Activated B cell treated with CpG ODN at 0.5 μM for 24 hours (primary cell): Measurements from ENCODE around the gene MMP15. TPM values are rescaled to one million over a fixed set of nuclear protein-coding genes. Genes with fewer than 3 reads are reported as not detected.

Experiments used
- ATAC-seq: fragments of 200-7000 bp; cut with Tn5 transposase; one replicate; pipeline ENCODE4 v1.10.0; 2021; ENCODE audit warnings: low read depth, mild to moderate bottlenecking, moderate library complexity
- CTCF ChIA-PET: fragments of 350-600 bp; sonication (Branson Sonifier 250); formaldehyde crosslinking; loops from one replicate; lab custom pipeline; 2021; ENCODE audit warnings: antibody characterized with exemption; lab: Charles Lee
- POLR2A ChIA-PET: fragments of 350-600 bp; sonication (Branson Sonifier 250); formaldehyde crosslinking; loops from one replicate; lab custom pipeline; 2021; ENCODE audit warnings: antibody characterized with exemption; lab: Charles Lee
- DNase-seq: peaks from one replicate; pipeline ENCODE4 v3.0.0; 2022
- H3K27ac Mint-ChIP-seq: one replicate; pipeline ENCODE4 v1.8.0; 2020; ENCODE audit warnings: mixed read lengths
- H3K27me3 Mint-ChIP-seq: one replicate; pipeline ENCODE4 v1.8.0; 2021; ENCODE audit warnings: mixed read lengths
- H3K36me3 Mint-ChIP-seq: one replicate; pipeline ENCODE4 v1.8.0; 2021; ENCODE audit warnings: low read depth, mixed read lengths
- H3K4me1 Mint-ChIP-seq: one replicate; pipeline ENCODE4 v1.8.0; 2021; ENCODE audit warnings: mixed read lengths
- H3K4me3 Mint-ChIP-seq: one replicate; pipeline ENCODE4 v1.8.0; 2020; ENCODE audit warnings: mild to moderate bottlenecking, mixed read lengths
- H3K9me3 Mint-ChIP-seq: one replicate; pipeline ENCODE4 v1.8.0; 2020; ENCODE audit warnings: mixed read lengths
- intact Hi-C: fragments of 100-400 bp; cut with micrococcal nuclease; formaldehyde crosslinking; loops from one replicate; pipeline ENCODE4 v1.15.1; 2024
- total RNA-seq: library from RNA; stranded (reverse); gene quantifications from 2 replicates; pipeline ENCODE4 v1.2.3, GENCODE V29; 2022
- TF ChIP-seq, protein P1 (sequence below): fragments of 200-600 bp; IDR thresholded peaks from one replicate; pipeline ENCODE4 v1.8.0; 2022; ENCODE audit warnings: antibody characterized with exemption, mild to moderate bottlenecking

MMP15 gene
- total RNA-seq, 1 donor from 2014 or later: 0.60 TPM

DNA sequence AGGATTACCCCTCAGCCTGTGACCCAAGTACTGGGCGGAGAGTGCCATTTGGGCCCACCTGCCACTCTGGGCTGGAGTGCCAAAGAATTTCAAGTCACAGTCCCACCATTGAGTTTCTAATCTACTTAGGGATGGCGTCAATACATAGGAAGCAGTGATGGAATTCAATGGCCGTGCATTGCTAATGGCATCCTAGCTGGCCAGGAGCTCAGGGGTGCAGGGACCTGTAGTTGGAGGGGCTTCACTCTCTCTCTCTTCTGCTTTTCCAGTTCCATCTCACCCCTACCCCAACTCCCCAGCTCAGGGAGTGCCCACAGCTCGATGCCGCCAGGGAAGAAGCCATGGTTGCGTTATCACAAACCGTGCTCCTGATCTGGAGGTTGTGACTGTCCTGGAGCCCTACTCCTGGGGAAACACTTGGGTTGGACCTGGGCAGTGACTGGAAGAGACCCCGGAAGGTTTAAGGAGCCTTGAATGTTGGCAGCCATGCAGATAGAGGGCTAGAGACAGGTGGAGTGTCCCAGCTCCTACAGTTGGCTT, 2.4 kb downstream of the MMP15 start:
- no peak for DNase-seq
- POLR2A ChIA-PET: no interaction called here
- peaks cover 26% of the 10 kb centered on the region for H3K27me3 Mint-ChIP-seq
- no peaks in the 10 kb centered on the region for H3K9me3 Mint-ChIP-seq
- peak overlapping the region; percentile 20 for H3K4me3 Mint-ChIP-seq
- H3K27ac Mint-ChIP-seq: no peak overlapping the region
- CTCF ChIA-PET: interaction anchor here (0.8 kb wide), 1 partner anchor 94 kb away, joined by 3 read pairs; no protein-coding TSS in a partner anchor
- no peak for ATAC-seq
- TF ChIP-seq, protein P1, sequence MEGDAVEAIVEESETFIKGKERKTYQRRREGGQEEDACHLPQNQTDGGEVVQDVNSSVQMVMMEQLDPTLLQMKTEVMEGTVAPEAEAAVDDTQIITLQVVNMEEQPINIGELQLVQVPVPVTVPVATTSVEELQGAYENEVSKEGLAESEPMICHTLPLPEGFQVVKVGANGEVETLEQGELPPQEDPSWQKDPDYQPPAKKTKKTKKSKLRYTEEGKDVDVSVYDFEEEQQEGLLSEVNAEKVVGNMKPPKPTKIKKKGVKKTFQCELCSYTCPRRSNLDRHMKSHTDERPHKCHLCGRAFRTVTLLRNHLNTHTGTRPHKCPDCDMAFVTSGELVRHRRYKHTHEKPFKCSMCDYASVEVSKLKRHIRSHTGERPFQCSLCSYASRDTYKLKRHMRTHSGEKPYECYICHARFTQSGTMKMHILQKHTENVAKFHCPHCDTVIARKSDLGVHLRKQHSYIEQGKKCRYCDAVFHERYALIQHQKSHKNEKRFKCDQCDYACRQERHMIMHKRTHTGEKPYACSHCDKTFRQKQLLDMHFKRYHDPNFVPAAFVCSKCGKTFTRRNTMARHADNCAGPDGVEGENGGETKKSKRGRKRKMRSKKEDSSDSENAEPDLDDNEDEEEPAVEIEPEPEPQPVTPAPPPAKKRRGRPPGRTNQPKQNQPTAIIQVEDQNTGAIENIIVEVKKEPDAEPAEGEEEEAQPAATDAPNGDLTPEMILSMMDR: no peak
- peaks cover 7% of the 10 kb centered on the region for H3K4me1 Mint-ChIP-seq
- H3K36me3 Mint-ChIP-seq: no peaks in the 10 kb centered on the region
- intact Hi-C loops: loop anchor here (5.0 to 10.0 kb wide), 2 partner anchors 167 to 364 kb away; partner anchors contain the start of genes CSNK2A2 and GINS3

DNA sequence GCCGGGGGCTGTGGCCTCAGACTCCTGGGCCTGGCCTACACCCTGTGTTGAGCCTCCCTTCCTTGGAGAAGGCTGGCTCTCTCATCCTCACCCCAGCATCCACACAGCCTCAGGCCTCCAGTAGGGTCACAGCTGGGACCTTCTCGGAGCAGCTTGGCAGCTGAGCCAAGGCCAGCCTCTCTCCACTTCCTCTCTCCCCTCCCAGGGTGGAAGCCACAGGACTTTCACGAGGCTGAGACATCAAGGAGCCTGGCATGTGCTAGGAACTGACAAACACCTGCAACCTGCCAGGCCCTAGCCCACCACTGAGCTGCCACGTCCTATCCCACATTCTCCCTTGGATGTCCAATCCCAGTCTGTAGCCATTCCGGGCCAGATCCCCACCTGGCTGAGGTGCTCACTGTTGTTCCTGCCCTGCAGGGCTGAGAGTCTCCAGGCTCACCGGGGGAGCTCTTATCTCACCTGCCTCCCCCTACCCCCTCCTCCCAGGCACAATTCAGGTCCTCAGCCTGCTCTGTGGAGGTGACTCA, 3.1 kb downstream of the MMP15 start:
- no peaks in the 10 kb centered on the region for H3K9me3 Mint-ChIP-seq
- no peak overlapping the region for H3K4me3 Mint-ChIP-seq
- H3K4me1 Mint-ChIP-seq: peaks cover 7% of the 10 kb centered on the region
- no peak overlapping the region for H3K27ac Mint-ChIP-seq
- no peaks in the 10 kb centered on the region for H3K36me3 Mint-ChIP-seq
- H3K27me3 Mint-ChIP-seq: peaks cover 26% of the 10 kb centered on the region
- POLR2A ChIA-PET: no interaction called here
- TF ChIP-seq, protein P1: no peak
- CTCF ChIA-PET: interaction anchor here (0.8 kb wide), 1 partner anchor 93 kb away, joined by 3 read pairs; no protein-coding TSS in a partner anchor
- intact Hi-C loops: loop anchor here (5.0 to 10.0 kb wide), 2 partner anchors 166 to 364 kb away; partner anchors contain the start of genes CSNK2A2 and GINS3
- ATAC-seq (no peak), DNase-seq (no peak)

DNA sequence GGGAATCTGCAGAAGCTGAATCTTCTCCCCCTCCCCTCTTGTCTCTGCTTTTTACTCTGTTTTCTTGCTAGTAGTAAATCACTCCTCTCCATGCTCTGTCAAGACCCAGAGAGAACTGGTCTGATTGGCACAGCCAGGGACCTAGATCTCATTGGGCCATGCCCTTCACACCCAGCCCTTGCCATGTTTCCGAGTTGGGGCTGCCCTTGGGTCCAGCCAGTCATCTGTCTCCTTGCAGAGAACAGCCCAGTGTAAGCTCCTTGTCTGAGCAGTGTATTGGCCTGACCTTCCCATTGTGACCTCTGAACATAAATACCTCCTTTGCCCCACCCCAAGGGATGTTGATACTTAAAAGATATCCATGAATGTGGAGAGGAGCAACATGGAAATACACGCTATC, 3.9 kb downstream of the MMP15 start:
- Mint-ChIP-seq H3K27ac (no peak overlapping the region), H3K9me3 (no peaks in the 10 kb centered on the region), H3K4me1 (peaks cover 7% of the 10 kb centered on the region), H3K36me3 (no peaks in the 10 kb centered on the region), H3K27me3 (peaks cover 26% of the 10 kb centered on the region), H3K4me3 (no peak overlapping the region)
- DNase-seq (no peak), ATAC-seq (no peak)
- ChIA-PET POLR2A (no interaction called here), CTCF (no interaction called here)
- TF ChIP-seq, protein P1: no peak
- intact Hi-C loops: loop anchor here (5.0 to 10.0 kb wide), 2 partner anchors 165 to 363 kb away; partner anchors contain the start of genes CSNK2A2 and GINS3

DNA sequence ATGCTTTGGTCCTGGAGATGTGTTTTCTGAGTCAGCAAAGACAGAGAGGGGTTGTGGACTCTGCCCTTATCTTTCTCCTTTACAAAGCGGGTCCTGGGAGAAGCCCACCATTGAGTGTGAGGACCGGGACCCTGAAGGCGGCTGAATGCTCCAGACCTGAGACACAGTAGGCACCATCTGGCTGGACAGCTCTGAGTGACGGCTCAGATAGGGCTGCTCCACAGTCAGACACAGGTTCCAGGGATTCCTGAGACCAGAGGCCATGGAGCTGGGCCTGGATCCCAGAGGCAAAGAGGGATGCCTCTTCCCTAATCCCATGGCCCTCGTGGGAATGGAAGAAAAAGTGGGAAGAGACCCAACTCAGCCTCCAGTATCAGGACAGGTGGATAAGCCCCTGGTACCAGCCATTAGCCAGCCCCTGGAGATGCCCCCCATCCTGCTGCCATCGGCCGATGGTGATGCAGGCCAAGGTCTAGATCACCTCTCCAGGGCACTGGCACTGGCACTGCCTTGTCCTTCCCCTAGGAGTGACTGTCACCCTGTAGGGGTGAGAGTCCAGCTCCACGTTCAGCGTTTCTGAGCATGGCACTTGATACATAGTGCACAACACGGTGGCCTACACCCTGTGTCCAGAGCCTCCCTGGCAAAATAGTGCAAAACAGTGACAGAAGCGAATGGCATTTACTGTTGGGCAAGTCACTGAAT, 4.7 kb downstream of the MMP15 start:
- no peak for DNase-seq
- Mint-ChIP-seq H3K36me3 (no peaks in the 10 kb centered on the region), H3K4me3 (no peak overlapping the region), H3K27me3 (peaks cover 19% of the 10 kb centered on the region), H3K4me1 (no peaks in the 10 kb centered on the region), H3K9me3 (no peaks in the 10 kb centered on the region), H3K27ac (no peak overlapping the region)
- intact Hi-C loops: no loop called here
- TF ChIP-seq, protein P1: no peak
- CTCF ChIA-PET: no interaction called here
- POLR2A ChIA-PET: no interaction called here
- ATAC-seq: no peak
